Neural cell (in vitro differentiated cells): ENCODE results near the gene MSH3. TPM values are rescaled to one million over a fixed set of nuclear protein-coding genes. Genes with fewer than 3 reads are reported as not detected.

Experiments
- H2AFZ ChIP-seq: fragments of 200-600, 300-800 bp; sonication (generic), shearing (Covaris generic); 2 replicates; pipeline ENCODE4 v1.6.0; 2014; ENCODE audit warnings: low read depth, mild to moderate bottlenecking, antibody characterized with exemption, low read length, moderate library complexity
- H3F3A ChIP-seq: fragments of 200-600 bp; shearing (Covaris generic); 2 replicates; pipeline ENCODE4 v1.6.1; 2016; ENCODE audit warnings: mild to moderate bottlenecking, moderate library complexity, mixed read lengths, antibody characterized with exemption, low read length; ENCODE audit not compliant: insufficient read depth, poor library complexity, severe bottlenecking
- H3K27ac ChIP-seq: fragments of 200-600, 300-800 bp; sonication (generic), shearing (Covaris generic); 2 replicates; pipeline ENCODE4 v1.5.1; 2014; ENCODE audit warnings: mild to moderate bottlenecking, low read length, moderate library complexity
- H3K27me3 ChIP-seq: fragments of 300-800, 200-600 bp; sonication (generic), shearing (Covaris generic); 2 replicates; pipeline ENCODE4 v1.6.0; 2014; ENCODE audit warnings: mild to moderate bottlenecking, low read depth, low read length, moderate library complexity; ENCODE audit not compliant: insufficient read depth
- H3K36me3 ChIP-seq: fragments of 300-800, 200-600 bp; sonication (generic), shearing (Covaris generic); 2 replicates; pipeline ENCODE4 v1.5.1; 2014; ENCODE audit warnings: mild to moderate bottlenecking, antibody characterized with exemption, low read length, moderate library complexity; ENCODE audit not compliant: insufficient read depth
- H3K4me2 ChIP-seq: fragments of 300-800, 200-600 bp; sonication (generic), shearing (Covaris generic); 2 replicates; pipeline ENCODE4 v1.6.0; 2014; ENCODE audit warnings: mild to moderate bottlenecking, low read length
- H3K4me3 ChIP-seq: fragments of 300-800, 200-600 bp; sonication (generic), shearing (Covaris generic); 2 replicates; pipeline ENCODE4 v1.5.1; 2014; ENCODE audit warnings: mild to moderate bottlenecking, low read length, moderate library complexity
- H3K79me2 ChIP-seq: fragments of 200-600 bp; shearing (Covaris generic); replicated peaks from 2 replicates; pipeline ENCODE4 v1.6.0; 2014; ENCODE audit warnings: mild to moderate bottlenecking, low read length, moderate library complexity; ENCODE audit not compliant: insufficient read depth
- H3K9ac ChIP-seq: fragments of 300-800, 200-600 bp; sonication (generic), shearing (Covaris generic); 2 replicates; pipeline ENCODE4 v1.6.1; 2016; ENCODE audit warnings: mild to moderate bottlenecking, low read length, mixed read lengths
- H3K9me2 ChIP-seq: fragments of 200-600 bp; shearing (Covaris generic); 2 replicates; pipeline ENCODE4 v1.6.1; 2016; ENCODE audit warnings: mild to moderate bottlenecking, low read length, mixed read lengths; ENCODE audit not compliant: insufficient read depth
- H3K9me3 ChIP-seq: fragments of 200-600, 300-800 bp; sonication (generic), shearing (Covaris generic); 2 replicates; pipeline ENCODE4 v1.6.1; 2016; ENCODE audit warnings: mild to moderate bottlenecking, mixed run types, low read length, moderate library complexity, mixed read lengths
- H4K20me1 ChIP-seq: fragments of 200-600 bp; shearing (Covaris generic); 2 replicates; pipeline ENCODE4 v1.6.1; 2016; ENCODE audit warnings: mild to moderate bottlenecking, mixed run types; ENCODE audit not compliant: insufficient read depth
- CTCF ChIP-seq: fragments of 450-650 bp; IDR thresholded peaks from 2 replicates; pipeline ENCODE4 v1.5.1; 2014; ENCODE audit warnings: antibody characterized with exemption, mild to moderate bottlenecking, moderate library complexity; ENCODE audit not compliant: poor library complexity, severe bottlenecking
- EP300 ChIP-seq: fragments of 450-650 bp; conservative IDR thresholded peaks from 2 replicates; pipeline ENCODE4 v1.6.1; 2014; ENCODE audit warnings: antibody characterized with exemption, mild to moderate bottlenecking, moderate library complexity; ENCODE audit not compliant: poor library complexity, severe bottlenecking
- EZH2 ChIP-seq: fragments of 200-600, 300-800 bp; shearing (Covaris generic), sonication (generic); IDR thresholded peaks from 2 replicates; pipeline ENCODE4 v1.6.1; 2014; ENCODE audit warnings: antibody characterized with exemption, low read length, borderline replicate concordance, mild to moderate bottlenecking; ENCODE audit not compliant: insufficient read depth, poor library complexity, severe bottlenecking
- MXI1 ChIP-seq: fragments of 450-650 bp; conservative IDR thresholded peaks from 2 replicates; pipeline ENCODE4 v1.6.1; 2014; ENCODE audit warnings: antibody characterized with exemption, mild to moderate bottlenecking; ENCODE audit not compliant: poor library complexity, severe bottlenecking
- POLR2AphosphoS5 ChIP-seq: IDR thresholded peaks from 2 replicates; pipeline ENCODE4 v1.6.1; 2012
- RAD21 ChIP-seq: fragments of 450-650 bp; conservative IDR thresholded peaks from 2 replicates; pipeline ENCODE4 v1.6.1; 2014; ENCODE audit warnings: antibody characterized with exemption, mild to moderate bottlenecking, moderate library complexity
- REST ChIP-seq: IDR thresholded peaks from 2 replicates; pipeline ENCODE4 v1.6.1; 2012; ENCODE audit warnings: borderline replicate concordance
- SMC3 ChIP-seq: fragments of 450-650 bp; conservative IDR thresholded peaks from 2 replicates; pipeline ENCODE4 v1.6.1; 2014; ENCODE audit warnings: antibody characterized with exemption, mild to moderate bottlenecking, moderate library complexity; ENCODE audit not compliant: poor library complexity
- TAF1 ChIP-seq: IDR thresholded peaks from 2 replicates; pipeline ENCODE4 v1.6.1; 2012; ENCODE audit warnings: low read depth
- polyA plus RNA-seq: library from polyadenylated mRNA; depleted of rRNA; stranded (reverse); fragments of >200 nt; gene quantifications from 2 replicates; pipeline ENCODE4 v1.2.3, GENCODE V29; 2014

MSH3 gene
- polyA plus RNA-seq, 1 donor from 2014 or later = 9.8 TPM

GRCh38 chr5:80755626-80756025, 101.2 kb downstream of the MSH3 start:
- no peak for TF ChIP-seq EP300
- TF ChIP-seq POLR2AphosphoS5 = no peak
- TF ChIP-seq CTCF = no peak
- no peak for TF ChIP-seq MXI1
- TF ChIP-seq RAD21 = no peak
- TF ChIP-seq REST = no peak
- no peak for TF ChIP-seq SMC3
- TF ChIP-seq EZH2 = no peak
- TF ChIP-seq TAF1 = no peak
- H3K9me2 ChIP-seq = no peaks in the 10 kb centered on the region
- H3K9ac ChIP-seq = no peak overlapping the region
- no peaks in the 10 kb centered on the region for H3K27me3 ChIP-seq
- no peaks in the 10 kb centered on the region for H3K36me3 ChIP-seq
- H3K79me2 ChIP-seq = no peaks in the 10 kb centered on the region
- H3K27ac ChIP-seq = no peak overlapping the region
- H3K4me2 ChIP-seq = no peak overlapping the region
- no peaks in the 10 kb centered on the region for H3K9me3 ChIP-seq
- no peaks in the 10 kb centered on the region for H4K20me1 ChIP-seq
- no peak overlapping the region for H3K4me3 ChIP-seq
- no peaks in the 10 kb centered on the region for H3F3A ChIP-seq
- no peak overlapping the region for H2AFZ ChIP-seq

- H3K9ac ChIP-seq = no peak overlapping the region
- H4K20me1 ChIP-seq = no peaks in the 10 kb centered on the region
- no peak for TF ChIP-seq CTCF
- H2AFZ ChIP-seq = no peak overlapping the region
- no peaks in the 10 kb centered on the region for H3K36me3 ChIP-seq
- H3K27me3 ChIP-seq = no peaks in the 10 kb centered on the region
- H3K4me3 ChIP-seq = no peak overlapping the region
- no peaks in the 10 kb centered on the region for H3K9me2 ChIP-seq
- no peaks in the 10 kb centered on the region for H3F3A ChIP-seq
- H3K79me2 ChIP-seq = no peaks in the 10 kb centered on the region
- no peak overlapping the region for H3K27ac ChIP-seq
- H3K9me3 ChIP-seq = no peaks in the 10 kb centered on the region
- H3K4me2 ChIP-seq = no peak overlapping the region
Observed at GRCh38 chr5:80756292-80756691, 101.8 kb downstream of the MSH3 start.
